Stimulated activated CD8-positive, alpha-beta memory T cell treated with anti-CD3 and anti-CD28 coated beads, Interleukin-15, amount 100 ng/mL, for 1 hour (primary cell): ENCODE results near the gene RHOH.
"Not testable (repeated sequence)": the region's sequence is repeated elsewhere in the genome, so short reads cannot be mapped to it uniquely, and the experiment has no call there.

ENCODE experiments used
- DNase-seq: peaks from one replicate; pipeline ENCODE4 v3.0.0-alpha.2; 2020; ENCODE audit warnings: low read depth

RHOH gene

GRCh38 chr4:40262077-40262528 lies 65.3 kb downstream of the RHOH start:
- DNase-seq: no peak

- no peak for DNase-seq
Observed at GRCh38 chr4:40262861-40263260, 66.0 kb downstream of the RHOH start.

GRCh38 chr4:40264497-40264896 lies 67.7 kb downstream of the RHOH start:
- no peak for DNase-seq

- DNase-seq: no peak
Observed at GRCh38 chr4:40264995-40265909, 68.4 kb downstream of the RHOH start.

- no peak for DNase-seq
Observed at GRCh38 chr4:40265910-40266274, 69.1 kb downstream of the RHOH start.

GRCh38 chr4:40269133-40269532 lies 72.3 kb downstream of the RHOH start:
- no peak for DNase-seq

GRCh38 chr4:40270609-40271008 lies 73.8 kb downstream of the RHOH start:
- no peak for DNase-seq

GRCh38 chr4:40275065-40275730 lies 78.4 kb downstream of the RHOH start:
- no peak for DNase-seq

- DNase-seq: no peak
Observed at GRCh38 chr4:40276546-40276945, 79.7 kb downstream of the RHOH start.

GRCh38 chr4:40280586-40280985 lies 83.8 kb downstream of the RHOH start:
- DNase-seq: no peak

- no peak for DNase-seq
Observed at GRCh38 chr4:40281099-40281498, 84.3 kb downstream of the RHOH start.

- DNase-seq: no peak
Observed at GRCh38 chr4:40281913-40282312, 85.1 kb downstream of the RHOH start.

GRCh38 chr4:40282857-40283256 lies 86.0 kb downstream of the RHOH start:
- not testable (repeated sequence) for DNase-seq

GRCh38 chr4:40283413-40283812 lies 86.6 kb downstream of the RHOH start:
- DNase-seq: no peak

- peak; percentile 60 for DNase-seq
Observed at GRCh38 chr4:40283968-40284367, 87.1 kb downstream of the RHOH start.

- no peak for DNase-seq
Observed at GRCh38 chr4:40285692-40286091, 88.9 kb downstream of the RHOH start.

- DNase-seq: no peak
Observed at GRCh38 chr4:40288566-40288965, 91.7 kb downstream of the RHOH start.

GRCh38 chr4:40289366-40290188 lies 92.7 kb downstream of the RHOH start:
- no peak for DNase-seq

- DNase-seq: not testable (repeated sequence)
Observed at GRCh38 chr4:40290611-40291186, 93.9 kb downstream of the RHOH start.

- no peak for DNase-seq
Observed at GRCh38 chr4:40292313-40292759, 95.5 kb downstream of the RHOH start.

- DNase-seq: no peak
Observed at GRCh38 chr4:40294339-40294738, 97.5 kb downstream of the RHOH start.

GRCh38 chr4:40295030-40295429 lies 98.2 kb downstream of the RHOH start:
- not testable (repeated sequence) for DNase-seq
